Ascending aorta (tissue), 2 donors: Measurements from ENCODE around the gene CTNND2. TPM values are rescaled to one million over a fixed set of nuclear protein-coding genes. Genes with fewer than 3 reads are reported as not detected.

Source experiments
- DNase-seq, 2 donors: peaks; one replicate each; pipeline ENCODE4 v3.0.0-alpha.2; 2019; ENCODE audit warnings: low spot score in 2 of 2
- H3K27ac ChIP-seq, 2 donors: fragments of 200-600 bp; sonication (generic); one replicate each; pipeline ENCODE4 v1.5.1; 2016 to 2017; ENCODE audit warnings: mild to moderate bottlenecking in 1 of 2
- H3K27me3 ChIP-seq: fragments of 200-600 bp; sonication (generic); one replicate; pipeline ENCODE4 v1.5.1; 2017
- H3K36me3 ChIP-seq, 2 donors: fragments of 200-600 bp; sonication (generic); one replicate each; pipeline ENCODE4 v1.5.1; 2016
- H3K4me1 ChIP-seq, 2 donors: fragments of 200-600 bp; sonication (generic); one replicate each; pipeline ENCODE4 v1.5.1; 2016 to 2017; ENCODE audit warnings: mild to moderate bottlenecking in 1 of 2
- H3K4me3 ChIP-seq, 2 donors: fragments of 200-600 bp; sonication (generic); one replicate each; pipeline ENCODE4 v1.5.1; 2016 to 2017; ENCODE audit warnings: mild to moderate bottlenecking in 1 of 2
- H3K9me3 ChIP-seq, 2 donors: fragments of 200-600 bp; sonication (generic); one replicate each; pipeline ENCODE4 v1.5.1; 2016
- intact Hi-C: fragments of 100-400 bp; cut with DNase I; formaldehyde crosslinking; loops from one replicate; pipeline ENCODE4 v1.15.1; 2023
- total RNA-seq: library from RNA; depleted of rRNA; stranded (reverse); fragments of >200 nt; gene quantifications from one replicate; pipeline ENCODE4 v1.1.0, GENCODE V29; 2016
- TF ChIP-seq, protein P1 (sequence below), 3 experiments: fragments of 200-600 bp in 2 of 3; fragments of 450-650 bp in 1 of 3; sonication (generic) in 2 of 3; IDR thresholded peaks; one replicate each; pipeline ENCODE4 v1.5.1; 2016 to 2019; ENCODE audit warnings: antibody characterized with exemption in 3 of 3, mild to moderate bottlenecking in 1 of 3, moderate library complexity in 1 of 3

The CTNND2 gene
- total RNA-seq, 1 donor from 2014 or later = 0.11 TPM

DNA sequence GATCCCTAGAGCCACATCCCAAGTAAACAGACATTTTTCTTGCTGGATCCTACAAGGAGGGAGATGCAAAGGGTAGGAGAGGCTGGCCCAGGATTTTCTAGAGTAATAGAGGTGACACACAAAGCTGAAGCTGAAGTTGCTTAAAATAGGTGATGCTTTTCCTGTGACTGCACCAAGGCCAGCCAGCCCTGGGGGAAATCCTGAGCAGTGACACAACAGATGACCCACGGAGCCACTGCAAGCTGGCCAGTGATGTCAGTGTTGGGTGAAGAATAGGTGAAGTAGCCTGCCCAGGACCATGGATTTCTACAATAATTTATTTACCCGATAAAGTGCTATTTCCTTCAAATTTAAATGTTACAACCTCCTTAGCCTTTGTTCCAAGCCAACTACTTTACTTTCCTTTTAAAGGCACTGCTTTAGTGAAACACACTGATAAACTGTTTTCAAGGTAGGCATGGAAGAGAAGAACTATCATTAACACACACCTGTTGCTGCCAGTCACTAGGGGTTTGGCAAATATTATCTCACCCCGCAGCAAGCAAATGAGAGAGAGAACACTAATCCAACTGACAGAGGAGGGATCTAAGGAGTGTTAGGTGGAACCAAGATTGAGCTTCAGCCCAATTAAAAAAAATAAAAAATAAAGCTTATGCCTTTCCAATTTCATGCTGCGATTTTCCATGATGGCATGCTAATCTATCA, 123.5 kb downstream of the CTNND2 start:
- Histone ChIP-seq H3K9me3 (no peaks in the 10 kb centered on the region), H3K27ac (no peak overlapping the region), H3K27me3 (no peaks in the 10 kb centered on the region), H3K36me3 (no peaks in the 10 kb centered on the region), H3K4me1 (no peaks in the 10 kb centered on the region), H3K4me3 (no peak overlapping the region)
- intact Hi-C loops = no loop called here
- DNase-seq = no peak
- TF ChIP-seq, protein P1, sequence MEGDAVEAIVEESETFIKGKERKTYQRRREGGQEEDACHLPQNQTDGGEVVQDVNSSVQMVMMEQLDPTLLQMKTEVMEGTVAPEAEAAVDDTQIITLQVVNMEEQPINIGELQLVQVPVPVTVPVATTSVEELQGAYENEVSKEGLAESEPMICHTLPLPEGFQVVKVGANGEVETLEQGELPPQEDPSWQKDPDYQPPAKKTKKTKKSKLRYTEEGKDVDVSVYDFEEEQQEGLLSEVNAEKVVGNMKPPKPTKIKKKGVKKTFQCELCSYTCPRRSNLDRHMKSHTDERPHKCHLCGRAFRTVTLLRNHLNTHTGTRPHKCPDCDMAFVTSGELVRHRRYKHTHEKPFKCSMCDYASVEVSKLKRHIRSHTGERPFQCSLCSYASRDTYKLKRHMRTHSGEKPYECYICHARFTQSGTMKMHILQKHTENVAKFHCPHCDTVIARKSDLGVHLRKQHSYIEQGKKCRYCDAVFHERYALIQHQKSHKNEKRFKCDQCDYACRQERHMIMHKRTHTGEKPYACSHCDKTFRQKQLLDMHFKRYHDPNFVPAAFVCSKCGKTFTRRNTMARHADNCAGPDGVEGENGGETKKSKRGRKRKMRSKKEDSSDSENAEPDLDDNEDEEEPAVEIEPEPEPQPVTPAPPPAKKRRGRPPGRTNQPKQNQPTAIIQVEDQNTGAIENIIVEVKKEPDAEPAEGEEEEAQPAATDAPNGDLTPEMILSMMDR (IDR thresholded peaks at IDR 0.05) = no peak

DNA sequence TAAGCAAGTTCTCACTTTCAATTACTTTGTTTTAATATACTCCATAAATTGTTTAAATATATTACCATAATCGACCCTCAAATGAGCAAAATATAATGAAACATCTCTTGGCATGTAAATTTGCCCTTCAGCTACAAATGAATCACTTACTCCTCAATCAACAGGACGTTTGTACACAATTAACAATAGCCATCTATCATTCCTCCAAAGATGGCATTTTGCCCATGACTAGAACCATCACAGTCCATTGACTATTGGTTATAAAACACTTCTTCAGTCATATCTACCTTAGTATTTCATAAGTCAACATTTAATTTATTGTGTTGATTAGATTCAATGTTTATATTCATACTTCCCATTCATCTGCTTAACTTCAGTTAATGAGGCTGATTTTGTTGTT, 127.2 kb downstream of the CTNND2 start:
- no peaks in the 10 kb centered on the region for H3K9me3 ChIP-seq
- no peaks in the 10 kb centered on the region for H3K36me3 ChIP-seq
- TF ChIP-seq, protein P1 (IDR thresholded peaks at IDR 0.05) = no peak
- H3K4me1 ChIP-seq = no peaks in the 10 kb centered on the region
- intact Hi-C loops = no loop called here
- no peak for DNase-seq
- H3K27ac ChIP-seq = no peak overlapping the region
- H3K27me3 ChIP-seq = no peaks in the 10 kb centered on the region
- H3K4me3 ChIP-seq = no peak overlapping the region

DNA sequence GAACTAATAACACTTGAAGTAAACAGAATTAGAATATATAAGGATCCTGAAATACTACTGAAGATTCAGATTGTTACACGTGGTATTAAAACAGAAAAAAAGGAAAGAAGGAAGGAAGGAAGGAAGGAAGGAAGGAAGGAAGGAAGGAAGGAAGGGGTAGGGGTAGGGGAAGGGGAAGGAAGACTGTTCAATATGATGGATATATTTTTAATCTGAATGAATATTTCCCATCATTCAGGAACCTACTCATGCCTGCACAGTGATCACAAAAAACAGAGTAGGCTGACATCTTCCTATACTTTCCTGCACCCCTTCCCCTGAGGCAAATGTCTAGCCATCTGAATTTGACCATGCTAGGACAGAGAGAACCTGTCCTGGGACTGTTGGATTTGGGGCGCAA, 133.9 kb downstream of the CTNND2 start:
- Histone ChIP-seq H3K4me3 (no peak overlapping the region), H3K36me3 (no peaks in the 10 kb centered on the region), H3K27ac (no peak overlapping the region), H3K27me3 (no peaks in the 10 kb centered on the region), H3K4me1 (no peaks in the 10 kb centered on the region), H3K9me3 (no peaks in the 10 kb centered on the region)
- TF ChIP-seq, protein P1 (IDR thresholded peaks at IDR 0.05) = no peak
- intact Hi-C loops = no loop called here
- no peak for DNase-seq

DNA sequence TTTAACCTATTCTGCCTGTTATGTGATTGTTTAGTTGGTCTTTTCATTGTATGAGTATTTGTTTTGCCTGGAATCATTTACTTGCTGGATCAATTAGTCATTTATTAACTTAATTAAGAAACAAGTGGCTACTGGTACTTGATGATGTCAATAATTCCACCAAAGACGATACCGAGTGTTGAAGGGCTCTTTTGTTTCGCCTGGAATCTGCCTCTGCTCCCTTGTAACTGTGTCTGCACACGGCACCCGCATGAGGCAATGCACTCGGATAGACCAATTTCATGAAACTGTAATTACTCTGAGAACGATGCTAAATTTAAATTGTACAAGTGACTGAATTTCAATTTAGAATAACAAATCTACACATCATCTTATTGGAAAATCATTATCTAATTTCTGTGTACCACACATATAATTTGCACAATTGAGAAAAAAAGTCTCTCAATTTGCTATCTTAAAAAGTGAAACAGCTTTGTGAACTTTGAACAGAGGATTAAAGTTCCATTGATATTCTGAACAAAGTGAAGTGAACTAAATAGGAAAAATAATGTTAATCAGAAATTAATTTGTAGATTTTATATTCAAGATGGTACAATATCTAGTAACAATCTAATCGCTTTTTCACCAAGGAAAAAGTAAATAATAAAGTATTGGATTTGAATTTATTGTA, 143.2 kb downstream of the CTNND2 start:
- Histone ChIP-seq H3K27me3 (no peaks in the 10 kb centered on the region), H3K9me3 (no peaks in the 10 kb centered on the region), H3K36me3 (no peaks in the 10 kb centered on the region), H3K4me3 (no peak overlapping the region), H3K27ac (no peak overlapping the region), H3K4me1 (no peaks in the 10 kb centered on the region)
- DNase-seq = no peak
- intact Hi-C loops = no loop called here
- TF ChIP-seq, protein P1 (IDR thresholded peaks at IDR 0.05) = no peak

DNA sequence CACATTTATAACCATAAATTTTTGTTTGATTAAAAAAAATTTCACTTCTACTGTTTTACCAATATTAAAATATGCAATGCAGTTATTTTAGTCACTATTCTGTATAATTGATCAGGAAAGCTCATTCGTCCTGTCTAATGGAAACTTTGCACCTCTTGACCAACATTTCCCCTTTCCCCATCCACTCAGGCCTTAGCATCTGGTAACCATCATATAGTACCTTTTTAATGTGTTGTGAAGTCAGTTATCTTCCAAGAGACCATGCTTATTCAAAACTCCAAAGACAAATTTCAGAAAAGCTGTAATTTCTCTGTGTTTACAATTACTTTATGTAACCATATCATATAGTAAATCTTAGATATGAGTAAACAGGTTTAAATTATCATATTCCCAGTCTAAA, 145.9 kb downstream of the CTNND2 start:
- H3K36me3 ChIP-seq = no peaks in the 10 kb centered on the region
- H3K27ac ChIP-seq = no peak overlapping the region
- H3K4me3 ChIP-seq = no peak overlapping the region
- no peaks in the 10 kb centered on the region for H3K4me1 ChIP-seq
- TF ChIP-seq, protein P1 (IDR thresholded peaks at IDR 0.05) = no peak
- intact Hi-C loops = no loop called here
- no peaks in the 10 kb centered on the region for H3K27me3 ChIP-seq
- no peaks in the 10 kb centered on the region for H3K9me3 ChIP-seq
- no peak for DNase-seq
